HG03432 (cell line): ENCODE data around the gene ENG.
A peak's percentile ranks its signal among the peaks of the same experiment; 100 is the strongest.

Experiments used
- ATAC-seq: cut with Tn5 transposase; IDR thresholded peaks from one replicate; pipeline ENCODE4 v1.9.1; 2021; ENCODE audit warnings: mild to moderate bottlenecking, moderate library complexity; ENCODE audit not compliant: unreplicated experiment

The ENG gene

DNA sequence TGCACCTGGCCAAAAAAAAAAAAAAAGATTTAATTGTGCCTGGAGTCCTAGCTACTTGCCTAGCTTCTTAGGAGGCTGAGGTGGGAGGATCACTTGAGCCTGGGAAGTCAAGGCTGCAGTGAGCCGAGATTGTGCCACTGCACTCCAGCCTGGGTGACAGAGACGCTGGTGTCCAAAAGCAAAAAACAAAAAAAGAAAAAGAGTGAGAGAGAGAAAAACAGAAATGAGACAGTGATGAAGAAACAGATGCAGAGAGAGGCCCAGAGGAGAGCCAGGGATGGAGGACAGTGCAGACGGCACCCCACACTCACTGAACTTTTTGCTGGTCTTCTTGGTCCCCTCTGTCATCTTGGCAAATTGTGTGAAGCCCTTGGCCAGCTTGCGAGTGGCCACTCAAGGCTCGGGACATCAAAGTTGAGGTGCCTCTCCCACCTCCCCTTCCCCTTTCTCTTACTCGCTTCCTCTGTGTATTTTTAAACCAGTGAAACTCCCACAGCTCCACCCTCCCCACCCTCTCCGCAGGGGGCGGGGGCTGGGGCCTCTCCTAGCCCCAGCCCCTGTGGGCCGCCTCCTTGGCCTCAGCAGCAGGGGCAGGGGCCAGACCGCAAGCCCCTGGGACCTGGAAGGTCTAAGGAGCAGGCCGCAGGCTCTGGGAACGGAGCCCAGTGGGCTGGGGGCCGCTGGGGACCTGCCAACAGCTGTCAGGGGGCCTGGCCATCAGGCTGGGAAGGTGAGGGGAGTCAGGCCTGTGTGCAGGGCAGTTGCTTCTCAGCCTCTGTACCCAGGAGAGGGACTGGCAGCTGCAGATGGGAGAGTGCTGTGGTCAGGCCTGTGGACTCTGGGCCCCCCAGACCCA, 76.0 kb downstream of the ENG start, which contains the start of gene SH2D3C:
Gene SH2D3C, minus strand, starts transcription at position 387 of the 856 bp plus-strand sequence. Its CDS starts 39 bp downstream, at position 348.
- peak; percentile 43 for ATAC-seq

DNA sequence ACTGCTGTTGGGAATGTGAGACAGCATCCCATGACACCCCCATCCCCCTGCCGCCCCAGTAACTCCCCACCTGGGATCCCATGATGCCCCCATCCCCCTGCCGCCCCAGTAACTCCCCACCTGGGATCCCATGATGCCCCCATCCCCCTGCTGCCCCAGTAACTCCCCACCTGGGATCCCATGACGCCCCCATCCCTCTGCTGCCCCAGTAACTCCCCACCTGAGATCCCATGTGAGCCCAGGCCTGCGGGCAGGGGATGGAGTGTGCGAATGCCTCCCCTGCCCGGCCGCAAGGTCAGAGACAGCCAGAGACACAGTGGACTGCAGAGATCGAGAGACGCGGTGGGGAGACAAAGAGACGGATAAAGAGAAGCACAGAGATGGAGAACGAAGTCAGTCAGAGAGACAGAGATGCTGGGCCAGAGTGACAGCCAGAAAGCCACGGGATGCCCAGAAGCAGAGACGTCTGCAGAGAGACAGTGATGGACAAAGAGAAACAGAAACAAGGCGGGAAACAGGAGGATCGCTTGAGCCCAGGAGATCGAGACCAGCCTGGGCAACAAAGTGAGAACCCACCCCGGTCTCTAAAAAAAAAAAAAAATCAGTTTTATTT, 77.0 kb downstream of the ENG start:
- no peak for ATAC-seq

DNA sequence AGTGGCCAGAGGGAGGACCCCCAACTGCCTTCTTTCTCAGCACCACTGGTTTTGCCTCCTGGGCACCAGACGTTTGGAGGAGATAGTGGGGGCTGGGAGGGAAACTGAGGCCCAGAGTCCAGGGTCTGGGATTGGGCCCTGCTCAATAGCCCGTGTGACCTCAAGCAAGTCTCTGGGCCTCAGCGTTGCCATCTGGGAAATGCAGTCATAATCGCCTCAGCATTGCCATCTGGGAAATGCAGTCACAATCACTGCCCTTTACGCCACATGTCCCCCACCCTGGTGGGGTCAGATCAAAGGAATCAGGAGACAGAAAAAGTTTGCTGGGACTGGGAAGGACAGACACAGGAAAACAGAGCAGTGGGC, 77.6 kb downstream of the ENG start:
- no peak for ATAC-seq

DNA sequence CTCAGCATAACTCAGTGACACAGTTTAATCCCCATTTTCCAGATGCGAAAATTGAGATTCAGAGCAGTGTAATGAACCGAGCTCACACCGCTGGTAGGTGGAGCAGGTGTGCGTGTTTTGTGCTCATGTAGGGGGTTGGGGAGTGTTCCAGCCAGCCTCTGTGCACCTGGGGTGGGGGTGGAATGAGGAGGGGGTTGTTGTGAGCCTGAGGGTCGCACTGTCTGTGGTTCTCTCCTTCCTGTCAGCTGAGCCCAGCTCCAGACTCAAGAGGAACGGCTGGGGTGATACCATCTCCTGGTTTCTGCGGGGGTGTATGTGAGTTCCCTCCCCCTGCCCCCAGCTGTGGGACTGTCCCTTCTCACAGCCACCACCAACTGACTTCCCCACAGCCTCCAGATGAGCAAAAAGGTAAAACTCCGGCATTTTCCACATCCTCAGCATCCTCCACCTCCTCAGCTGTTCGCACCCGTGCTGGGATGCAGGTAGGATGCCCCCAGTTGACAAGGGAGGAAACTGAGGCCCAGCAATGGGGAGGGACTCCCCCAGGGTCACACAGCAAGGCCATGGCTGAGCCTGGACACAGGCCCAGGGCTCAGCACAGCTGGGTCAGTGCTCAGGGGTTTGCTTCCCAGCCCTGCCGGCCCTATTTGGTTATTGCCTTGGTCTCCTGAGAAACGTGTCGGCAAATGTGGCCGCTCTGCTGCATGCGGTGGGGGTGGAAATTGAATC, 78.1 kb downstream of the ENG start:
- ATAC-seq, result peak; percentile 27

DNA sequence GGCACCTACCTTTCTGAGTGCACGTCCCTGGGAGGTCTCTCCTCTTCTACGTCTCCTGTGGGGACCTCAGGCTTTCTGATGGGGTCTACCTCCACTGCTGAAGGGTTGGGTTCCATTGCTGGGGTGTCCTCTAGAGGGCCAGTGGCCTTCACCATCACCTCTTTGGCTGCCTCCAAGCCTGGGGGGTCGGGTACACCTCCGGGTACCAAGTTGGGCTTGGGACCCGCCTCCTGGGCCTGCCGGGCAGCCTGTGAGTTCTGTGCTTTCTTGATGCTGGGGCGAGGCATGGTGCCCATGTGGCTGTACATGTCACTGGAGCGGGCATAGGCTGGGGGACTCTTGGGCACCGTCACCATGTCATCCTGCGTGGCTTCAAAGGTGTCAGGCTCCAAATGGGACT, 80.5 kb downstream of the ENG start:
- ATAC-seq, result no peak

DNA sequence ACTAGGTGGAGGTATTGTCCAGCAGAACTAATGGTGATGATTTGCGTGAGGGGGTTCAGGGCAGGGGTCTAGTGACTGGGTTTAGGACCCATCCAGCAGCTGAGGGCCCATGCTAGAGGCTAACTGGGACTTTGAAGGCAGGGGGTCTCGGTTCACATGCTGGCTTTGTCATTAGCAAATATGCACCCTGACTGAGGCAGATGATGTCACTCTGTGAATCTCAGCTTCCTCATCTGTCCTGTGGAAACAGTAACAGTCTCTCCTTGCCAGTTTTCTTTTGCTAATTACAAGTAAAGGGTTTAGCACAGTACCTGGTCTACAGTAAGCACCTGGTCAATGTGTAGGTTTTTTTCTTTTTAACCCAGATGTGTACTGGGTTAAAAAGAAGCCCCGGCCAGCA, 81.2 kb downstream of the ENG start:
- no peak for ATAC-seq

DNA sequence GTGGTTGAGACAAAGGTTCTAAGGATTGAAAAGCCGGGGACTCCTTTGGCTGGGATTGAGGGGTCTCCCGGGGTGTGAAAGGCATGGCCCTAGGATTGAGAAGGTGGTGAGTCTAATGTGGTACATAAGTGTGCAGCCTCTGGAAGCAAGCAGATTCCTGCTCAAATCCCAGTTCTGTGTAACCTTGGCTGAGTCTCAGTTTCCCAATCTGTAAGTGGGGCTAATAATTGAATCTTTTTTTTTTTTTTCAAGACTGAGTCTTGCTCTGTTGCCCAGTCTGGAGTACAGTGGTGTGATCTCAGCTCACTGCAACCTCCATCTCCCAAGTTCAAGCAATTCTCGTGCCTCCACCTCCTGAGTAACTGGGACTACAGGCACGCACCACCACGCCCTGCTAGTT, 81.9 kb downstream of the ENG start:
- ATAC-seq, result no peak

DNA sequence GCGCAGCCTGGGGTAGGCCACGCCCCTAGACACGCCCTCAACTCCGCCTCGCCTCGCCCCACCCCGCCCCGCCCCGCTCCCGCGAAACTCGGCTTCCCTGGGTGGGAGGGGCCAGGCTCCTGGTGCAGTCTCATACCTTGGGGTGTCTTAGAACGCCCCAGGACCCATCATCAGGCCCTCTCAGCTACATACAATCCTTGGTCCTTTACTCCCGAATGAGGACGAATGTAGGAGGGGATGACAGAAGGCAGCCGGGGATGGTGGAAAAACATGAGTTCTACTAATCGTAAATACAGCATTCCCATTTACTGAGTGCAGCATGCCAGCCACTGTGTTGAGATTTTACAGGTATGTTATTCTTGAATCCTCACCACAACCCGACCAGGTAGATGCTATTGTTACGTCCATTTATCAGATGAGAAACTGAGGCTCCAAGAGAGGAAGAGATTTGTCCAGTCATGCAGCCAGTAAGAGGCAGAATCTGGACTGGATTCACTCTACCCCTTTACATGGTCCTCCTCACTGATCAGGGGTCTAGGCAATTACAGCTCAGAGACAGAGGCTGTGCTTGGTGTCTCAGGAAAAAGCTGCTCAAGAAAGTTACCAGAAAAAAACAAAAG, 82.8 kb downstream of the ENG start:
- no peak for ATAC-seq

DNA sequence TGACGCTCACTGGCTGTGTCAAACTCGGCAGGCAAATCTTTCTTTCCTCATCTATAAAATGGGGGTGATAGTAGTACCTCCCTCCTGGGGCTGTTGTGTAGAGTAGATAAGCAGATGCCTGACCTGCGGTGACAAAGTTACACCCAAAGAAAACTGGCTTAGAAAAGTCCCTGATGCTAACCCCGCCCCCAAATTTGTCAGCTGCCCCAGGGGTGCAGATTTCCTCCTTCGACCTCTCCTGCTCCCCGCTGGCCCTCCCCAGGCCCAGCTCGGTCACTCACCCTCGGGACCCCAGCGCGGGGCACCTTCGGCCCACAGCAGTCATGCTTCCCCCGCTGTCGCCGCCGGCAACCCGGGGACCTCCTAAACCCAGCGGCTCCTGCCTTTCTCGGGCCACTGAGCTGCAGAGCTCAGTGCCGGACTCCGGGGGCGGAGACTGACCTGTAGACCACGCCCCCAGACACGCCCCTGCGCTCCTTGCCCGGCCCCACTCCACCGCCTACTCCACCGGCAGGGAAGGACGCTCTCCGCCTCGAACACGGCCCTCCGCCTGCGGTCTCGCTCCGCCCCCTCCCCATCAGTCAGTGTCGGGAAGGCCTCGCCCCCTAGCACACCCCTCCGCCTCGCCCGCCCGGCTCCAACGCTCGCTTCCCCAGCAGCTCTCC, 83.4 kb downstream of the ENG start:
- ATAC-seq, result peak; percentile 85

DNA sequence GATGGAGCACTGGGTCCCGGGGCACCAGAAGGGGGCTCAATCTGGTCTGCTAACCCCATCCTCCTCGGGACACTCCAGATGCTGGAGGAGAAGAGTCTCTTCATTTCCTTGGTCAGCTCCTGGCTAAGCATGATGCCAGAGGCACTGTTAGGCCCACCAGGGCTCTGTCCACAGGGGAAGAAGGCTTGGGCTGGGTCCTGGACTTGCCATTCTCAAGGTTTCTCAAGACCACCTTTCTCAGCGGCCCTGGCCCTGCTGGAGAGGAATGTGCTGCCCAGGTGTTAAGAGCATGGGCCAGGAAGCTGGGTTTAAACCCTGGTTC, 83.9 kb downstream of the ENG start:
- ATAC-seq, result no peak

DNA sequence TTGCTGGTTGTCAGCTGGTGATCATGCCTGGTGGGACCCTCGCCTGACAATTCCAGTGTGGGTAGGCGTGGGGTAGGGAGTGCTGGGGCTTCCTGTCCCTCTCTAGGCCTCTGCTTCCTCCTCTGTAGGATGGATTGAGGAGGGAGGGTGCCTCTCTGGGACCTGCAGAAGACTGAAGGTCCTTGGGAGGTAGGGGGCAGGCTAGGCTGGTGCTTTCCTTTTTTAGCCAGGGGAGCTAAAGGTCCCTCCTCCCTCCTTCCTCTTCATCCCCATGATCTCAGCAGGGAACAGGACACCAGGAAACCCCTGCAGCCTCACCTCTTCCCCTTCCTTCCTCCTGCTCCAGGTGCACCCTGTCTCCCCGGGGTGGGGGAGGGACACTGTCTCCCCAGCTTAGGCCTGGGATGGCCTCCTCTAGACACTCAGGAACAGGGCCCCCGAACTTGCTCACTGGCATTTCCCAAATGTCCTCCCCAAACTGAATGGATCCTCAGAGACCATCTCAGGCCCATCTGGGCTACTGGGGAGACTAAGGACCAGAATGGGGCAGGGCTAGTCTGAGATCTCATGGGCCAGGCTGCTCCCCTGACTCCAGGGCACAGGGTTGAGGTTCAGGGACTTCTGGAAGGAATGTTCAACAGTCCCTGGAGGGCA, 84.4 kb downstream of the ENG start:
- ATAC-seq, result no peak

DNA sequence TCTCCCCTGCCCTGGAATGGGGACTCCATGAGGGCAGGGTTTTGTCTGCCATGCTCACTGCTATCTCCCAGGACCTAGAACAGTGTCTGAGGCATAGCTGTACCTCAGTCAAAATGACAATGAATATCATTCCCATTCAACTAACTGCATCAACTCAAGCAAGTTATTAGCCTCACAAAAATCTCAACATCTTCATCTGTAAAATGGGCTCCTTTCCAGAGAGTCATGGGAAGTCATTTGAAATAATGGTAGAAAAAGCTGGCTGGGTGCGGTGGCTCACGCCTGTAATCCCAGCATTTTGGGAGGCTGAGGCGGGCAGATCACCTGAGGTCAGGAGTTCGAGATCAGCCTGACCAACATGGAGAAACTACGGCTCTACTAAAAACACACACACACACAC, 85.4 kb downstream of the ENG start:
- no peak for ATAC-seq

DNA sequence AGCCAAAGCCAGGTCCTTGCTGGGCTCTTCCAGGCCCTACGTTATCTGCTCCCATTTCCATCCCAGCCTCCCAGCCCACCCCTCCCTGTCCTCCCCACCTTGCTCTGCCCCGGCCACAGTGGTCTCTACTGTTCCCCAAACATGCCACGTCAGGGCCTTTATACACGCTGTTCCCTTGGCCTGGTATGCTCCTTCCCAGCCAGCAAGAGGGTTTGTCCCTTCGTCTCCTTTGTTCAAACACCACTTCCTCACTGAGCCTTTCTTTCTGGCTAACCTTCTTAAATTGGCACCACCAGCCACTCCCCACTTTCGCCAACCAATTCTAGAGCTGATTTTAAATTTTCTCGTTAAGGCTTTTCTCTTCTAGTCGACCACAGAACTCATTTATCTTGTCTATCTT, 85.8 kb downstream of the ENG start:
- ATAC-seq, result no peak

DNA sequence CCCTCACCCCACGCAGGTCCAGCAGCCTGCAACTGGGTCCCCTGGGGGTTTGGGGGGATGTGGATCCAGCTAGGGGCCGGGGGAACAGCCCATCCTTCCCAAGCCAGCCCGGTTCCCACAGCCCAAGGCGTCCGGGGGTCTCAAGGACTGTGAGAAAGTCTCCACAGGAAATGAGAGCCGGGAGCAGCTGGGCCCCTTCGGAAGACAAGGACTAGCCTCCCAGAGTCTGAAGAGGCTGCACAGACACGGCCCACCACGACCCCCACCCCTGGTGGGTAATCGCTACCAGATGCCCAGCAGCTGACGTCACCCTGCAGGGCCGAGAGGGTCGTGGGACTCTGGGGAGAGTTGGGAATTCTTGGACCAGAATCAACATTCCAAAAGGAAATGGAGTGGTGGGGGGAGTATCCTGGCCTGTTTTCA, 86.5 kb downstream of the ENG start:
- no peak for ATAC-seq

DNA sequence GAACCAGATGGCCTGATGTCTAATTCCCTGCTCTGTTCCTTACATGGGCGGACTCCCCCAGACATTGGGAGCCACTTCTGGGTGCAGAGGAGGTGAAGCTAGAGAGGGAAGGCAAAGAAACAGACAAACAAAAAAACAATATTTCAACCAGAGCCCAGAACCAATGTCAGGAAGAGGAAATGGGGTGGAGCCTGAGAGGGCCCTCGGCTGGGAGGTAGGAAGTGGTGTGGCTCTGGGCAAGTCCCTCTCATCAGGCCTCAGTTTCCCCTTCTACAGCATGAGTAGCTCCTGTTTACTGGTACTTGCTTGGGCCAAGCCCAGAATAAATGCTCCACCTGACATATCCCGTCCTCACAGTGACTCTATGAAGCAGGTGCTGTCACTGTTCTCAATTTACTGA, 87.0 kb downstream of the ENG start:
- ATAC-seq, result no peak

DNA sequence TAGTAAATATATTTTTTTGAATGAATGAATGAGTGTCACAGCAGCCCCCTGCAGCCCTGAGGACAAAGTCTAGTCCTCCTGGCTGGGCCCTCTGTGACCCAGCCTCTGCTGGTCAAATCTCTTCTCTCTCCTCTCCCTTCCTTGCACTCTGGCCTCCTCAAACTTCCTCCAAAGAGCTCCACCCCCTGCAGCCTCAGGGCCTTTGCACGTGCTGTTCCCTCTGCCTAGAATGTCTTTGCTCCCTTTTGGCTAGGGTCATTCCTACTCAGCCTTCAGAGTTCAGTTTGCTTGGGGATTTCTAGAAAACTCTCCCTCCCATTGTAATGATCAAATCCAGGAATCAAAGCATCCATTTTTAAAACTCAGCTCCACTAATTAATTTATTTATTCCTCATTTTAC, 89.0 kb downstream of the ENG start:
- no peak for ATAC-seq
